ENCODE measurements around the gene SMURF2. TPM values are rescaled to one million over a fixed set of nuclear protein-coding genes. Genes with fewer than 3 reads are reported as not detected.

Gene SMURF2
- total RNA-seq, 1 experiment from 2014 or later = 76.6 TPM

GRCh38 chr17:64499805-64500486 is 162.2 kb downstream of the SMURF2 start:
- H3K4me2 ChIP-seq (ENCODE audit: low read length) = peak overlapping the region; percentile 93
- ATAC-seq (no peak), DNase-seq (peak; percentile 32)

GRCh38 chr17:64498308-64499203 is 163.6 kb downstream of the SMURF2 start:
- intact Hi-C loops (cut with micrococcal nuclease) = no loop called here
- no peak for TF ChIP-seq EZH2phosphoT487 (IDR thresholded peaks at IDR 0.05; ENCODE audit: borderline replicate concordance, low read length)
- no peak for TF ChIP-seq EZH2 (IDR thresholded peaks at IDR 0.05; ENCODE audit: low read length, unreplicated experiment)
- no peak for TF ChIP-seq CTCF (conservative IDR thresholded peaks at IDR 0.05; ENCODE audit: low read depth, low read length)
- ChIA-PET POLR2A (ENCODE audit: unreplicated experiment) (interaction anchor here (0.6 to 0.7 kb wide), 4 partner anchors 9 to 1063 kb away, joined by 3 to 15 read pairs (median 8); no protein-coding TSS in a partner anchor), CTCF (interaction anchor here (0.7 kb wide), 1 partner anchor 209 kb away, joined by 5 read pairs; no protein-coding TSS in a partner anchor)
- Histone ChIP-seq H3K4me1 (ENCODE audit: insufficient read depth, low read length) (peaks cover 80% of the 10 kb centered on the region), H3K4me3 (ENCODE audit: low read length) (peak overlapping the region; percentile 86), H3K4me2 (ENCODE audit: low read length) (peak overlapping the region; percentile 93), H2AFZ (ENCODE audit: low read length) (no peak overlapping the region), H3K79me2 (ENCODE audit: low read length) (peaks cover 68% of the 10 kb centered on the region), H3K9me2 (replicated peaks; ENCODE audit: low read length) (no peaks in the 10 kb centered on the region), H3F3A (ENCODE audit: low read length, unreplicated experiment) (peaks cover 59% of the 10 kb centered on the region), H4K20me1 (ENCODE audit: low read length) (peaks cover 57% of the 10 kb centered on the region), H3K27ac (ENCODE audit: low read length) (peak overlapping the region; percentile 68), H3K9ac (ENCODE audit: low read length) (no peak overlapping the region), H3K27me3 (ENCODE audit: low read length) (no peaks in the 10 kb centered on the region), H3K9me3 (ENCODE audit: low read length) (no peaks in the 10 kb centered on the region), H3K36me3 (ENCODE audit: low read depth, low read length) (peaks cover 58% of the 10 kb centered on the region)
- BruUV-seq (replicated peaks) = no TSS peak
- peak; percentile 68 for DNase-seq
- ATAC-seq = peak; percentile 21

More at GRCh38 chr17:64499805-64500486, 162.2 kb downstream of the SMURF2 start:
- Histone ChIP-seq H2AFZ (ENCODE audit: low read length) (no peak overlapping the region), H3K9me3 (ENCODE audit: low read length) (no peaks in the 10 kb centered on the region), H3K9ac (ENCODE audit: low read length) (no peak overlapping the region), H3K79me2 (ENCODE audit: low read length) (peaks cover 68% of the 10 kb centered on the region), H3K4me1 (ENCODE audit: insufficient read depth, low read length) (peaks cover 82% of the 10 kb centered on the region), H3K9me2 (replicated peaks; ENCODE audit: low read length) (no peaks in the 10 kb centered on the region), H3K27me3 (ENCODE audit: low read length) (no peaks in the 10 kb centered on the region), H3K27ac (ENCODE audit: low read length) (no peak overlapping the region), H4K20me1 (ENCODE audit: low read length) (peaks cover 65% of the 10 kb centered on the region), H3K36me3 (ENCODE audit: low read depth, low read length) (peaks cover 72% of the 10 kb centered on the region), H3F3A (ENCODE audit: low read length, unreplicated experiment) (peaks cover 62% of the 10 kb centered on the region), H3K4me3 (ENCODE audit: low read length) (0 out of 2 replicates have a peak overlapping the region, but pooled peaks have one; percentile 3)
- CTCF ChIA-PET = no interaction called here
- TF ChIP-seq EZH2phosphoT487 (IDR thresholded peaks at IDR 0.05; ENCODE audit: borderline replicate concordance, low read length) = no peak
- TF ChIP-seq EZH2 (IDR thresholded peaks at IDR 0.05; ENCODE audit: low read length, unreplicated experiment) = no peak
- TF ChIP-seq CTCF (conservative IDR thresholded peaks at IDR 0.05; ENCODE audit: low read depth, low read length) = no peak
- intact Hi-C loops (cut with micrococcal nuclease) = no loop called here
- POLR2A ChIA-PET (ENCODE audit: unreplicated experiment) = interaction anchor here (0.5 to 0.6 kb wide), 4 partner anchors 59 to 733 kb away, joined by 3 to 7 read pairs (median 4); no protein-coding TSS in a partner anchor
- no TSS peak for BruUV-seq (replicated peaks)
